ENCODE measurements around the gene SART3.
"Not testable (repeated sequence)": the region's sequence is repeated elsewhere in the genome, so short reads cannot be mapped to it uniquely, and the experiment has no call there.

SART3 gene

GRCh38 chr12:108599948-108600701 lies 39.2 kb upstream of the SART3 start:
- Mint-ChIP-seq H3K4me1 (no peaks in the 10 kb centered on the region), H3K27ac (no peak overlapping the region), H3K36me3 (no peaks in the 10 kb centered on the region), H3K4me3 (no peak overlapping the region), H3K9me3 (no peaks in the 10 kb centered on the region), H3K27me3 (no peaks in the 10 kb centered on the region)

DNA sequence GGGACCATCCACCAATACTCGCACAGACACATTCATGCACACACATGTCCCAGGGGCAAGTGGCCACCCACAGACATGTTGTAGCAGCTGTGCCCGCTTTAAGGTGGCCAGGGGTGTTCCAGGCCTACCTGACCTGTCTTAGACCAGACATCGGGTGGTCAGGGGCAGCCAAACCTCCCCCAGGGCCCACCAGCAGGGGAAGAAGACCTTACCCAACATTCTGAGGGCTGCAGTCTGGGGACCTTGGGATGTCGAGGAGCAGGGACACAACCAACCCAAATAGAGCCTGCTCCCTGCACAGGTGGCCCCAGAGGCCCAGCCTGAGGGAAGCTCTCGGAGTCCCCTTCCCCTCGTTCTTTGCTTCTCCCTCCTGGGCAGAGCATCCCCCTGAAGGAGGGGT lies 38.6 kb upstream of the SART3 start:
- Mint-ChIP-seq H3K27me3 (no peaks in the 10 kb centered on the region), H3K9me3 (no peaks in the 10 kb centered on the region), H3K36me3 (no peaks in the 10 kb centered on the region), H3K27ac (no peak overlapping the region), H3K4me1 (no peaks in the 10 kb centered on the region), H3K4me3 (no peak overlapping the region)

DNA sequence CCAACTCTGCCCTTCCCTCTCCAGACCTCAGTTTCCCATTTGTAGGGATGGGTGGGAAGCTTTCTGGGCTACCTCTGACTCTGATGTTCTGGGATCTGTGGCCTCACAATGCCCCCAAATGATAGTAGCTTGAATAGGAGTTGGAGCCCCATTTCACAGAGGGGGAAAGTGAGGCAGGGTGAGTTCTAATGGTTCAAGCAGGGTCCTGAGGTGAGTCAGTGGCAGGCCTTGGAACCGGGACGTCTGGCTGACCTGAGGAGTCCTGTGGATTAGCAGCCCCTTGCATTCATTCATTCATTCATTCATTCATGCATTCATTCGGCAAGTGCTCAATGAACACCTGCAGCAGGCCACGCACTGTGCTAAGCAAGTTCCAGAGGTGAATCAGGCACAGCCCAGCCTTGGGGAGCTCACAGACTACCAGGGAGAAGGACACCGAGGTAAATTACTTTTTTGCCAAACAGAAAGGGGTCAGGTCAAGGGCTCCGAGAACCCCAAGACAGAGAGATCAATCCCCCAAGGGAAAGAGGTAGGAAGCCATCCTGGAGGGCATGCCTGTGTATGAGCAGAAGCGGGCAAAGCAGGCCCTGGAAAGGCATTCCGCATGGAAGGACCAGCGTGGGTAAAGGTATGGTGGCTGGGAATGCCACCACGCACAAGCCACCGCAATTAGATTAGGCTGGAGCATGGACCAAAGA lies 37.7 kb upstream of the SART3 start:
- Mint-ChIP-seq H3K27ac (no peak overlapping the region), H3K4me3 (no peak overlapping the region), H3K4me1 (no peaks in the 10 kb centered on the region), H3K36me3 (no peaks in the 10 kb centered on the region), H3K27me3 (no peaks in the 10 kb centered on the region), H3K9me3 (no peaks in the 10 kb centered on the region)

DNA sequence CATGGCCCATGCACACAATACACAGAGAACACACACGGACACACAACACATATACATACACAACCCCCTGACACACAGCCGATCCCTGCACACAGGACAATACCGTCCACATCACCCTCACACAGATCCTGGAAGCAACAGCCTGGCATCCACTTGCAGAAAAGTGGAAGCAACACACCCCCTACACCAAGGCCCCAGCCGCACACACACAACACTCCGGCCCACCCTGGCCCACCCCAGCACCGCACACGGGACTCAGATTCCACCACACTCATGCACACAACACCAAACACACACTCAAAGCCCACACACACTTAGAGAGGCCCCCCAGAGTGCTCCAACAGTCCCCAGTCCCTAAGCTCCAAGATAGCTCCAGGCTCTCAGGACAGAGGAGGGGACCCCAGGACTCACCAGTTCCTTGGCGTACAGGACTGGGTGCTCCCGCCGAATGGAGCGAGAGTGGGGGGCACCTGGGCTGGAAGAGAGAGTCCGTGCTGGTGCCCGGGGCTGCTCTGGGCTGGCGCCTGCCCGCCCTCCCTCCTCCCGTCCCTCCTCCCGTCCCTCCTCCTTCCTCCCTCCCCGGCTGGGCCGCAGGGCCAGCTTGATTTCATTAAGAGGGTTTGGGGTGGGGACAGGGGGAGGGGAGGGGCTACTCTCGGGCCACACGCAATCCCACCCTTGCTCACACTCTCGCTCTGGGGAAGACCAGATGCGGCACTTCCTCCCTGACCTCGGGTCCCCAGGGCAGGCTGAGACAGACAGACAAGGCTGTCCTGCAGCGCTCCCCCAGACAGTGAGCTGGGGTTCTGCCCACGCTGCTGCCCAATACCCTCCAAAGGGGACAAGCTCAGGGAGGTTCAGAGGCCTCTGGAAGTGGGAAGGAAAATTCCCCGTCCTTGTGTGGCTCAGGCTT lies 36.8 kb upstream of the SART3 start, which contains the start of gene TMEM119:
Gene TMEM119 (minus strand): TSS at position 526 of the 913 bp plus-strand sequence. CDS start 5,701 bp downstream, outside the sequence.
- Mint-ChIP-seq H3K4me3 (no peak within 1 kb of the TSS), H3K27me3 (no peaks in the 10 kb centered on the region), H3K4me1 (no peaks in the 10 kb centered on the region), H3K27ac (no peak within 1 kb of the TSS), H3K9me3 (no peaks in the 10 kb centered on the region), H3K36me3 (no peaks in the 10 kb centered on the region)

DNA sequence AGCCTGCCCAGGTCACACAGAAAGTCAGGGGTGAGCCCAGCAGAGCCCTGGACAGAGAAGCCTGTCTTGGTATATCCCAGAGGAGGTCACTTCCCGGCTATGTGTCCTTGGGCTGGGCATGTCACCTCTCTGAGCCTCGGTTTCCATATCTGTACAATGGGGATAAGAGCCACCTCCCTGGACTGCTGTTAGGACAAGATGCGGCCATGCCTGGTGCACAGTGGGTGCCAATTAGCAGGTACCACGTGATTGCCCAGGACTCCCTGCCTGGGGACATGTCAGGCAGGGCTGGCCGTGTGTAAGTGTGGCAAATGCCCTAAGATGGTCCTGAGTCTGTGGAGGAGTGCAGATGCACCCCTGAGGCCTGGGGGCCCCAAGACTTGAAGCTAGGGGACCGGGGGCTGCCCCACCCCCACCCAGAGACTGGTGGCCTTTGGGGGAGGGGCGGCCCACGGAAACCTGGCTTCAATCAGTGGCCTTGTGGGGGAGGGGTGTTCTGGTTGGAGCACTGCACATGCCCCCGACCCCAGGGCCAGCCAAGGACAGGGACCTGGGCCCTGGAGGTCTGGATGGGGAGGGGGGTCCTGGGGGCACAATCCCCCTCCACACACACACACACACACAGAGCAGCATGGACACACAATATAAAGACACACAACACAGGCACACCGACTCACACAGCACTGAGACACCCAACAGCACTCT lies 36.0 kb upstream of the SART3 start:
- Mint-ChIP-seq H3K4me3 (no peak overlapping the region), H3K9me3 (no peaks in the 10 kb centered on the region), H3K36me3 (no peaks in the 10 kb centered on the region), H3K4me1 (no peaks in the 10 kb centered on the region), H3K27me3 (no peaks in the 10 kb centered on the region), H3K27ac (no peak overlapping the region)

DNA sequence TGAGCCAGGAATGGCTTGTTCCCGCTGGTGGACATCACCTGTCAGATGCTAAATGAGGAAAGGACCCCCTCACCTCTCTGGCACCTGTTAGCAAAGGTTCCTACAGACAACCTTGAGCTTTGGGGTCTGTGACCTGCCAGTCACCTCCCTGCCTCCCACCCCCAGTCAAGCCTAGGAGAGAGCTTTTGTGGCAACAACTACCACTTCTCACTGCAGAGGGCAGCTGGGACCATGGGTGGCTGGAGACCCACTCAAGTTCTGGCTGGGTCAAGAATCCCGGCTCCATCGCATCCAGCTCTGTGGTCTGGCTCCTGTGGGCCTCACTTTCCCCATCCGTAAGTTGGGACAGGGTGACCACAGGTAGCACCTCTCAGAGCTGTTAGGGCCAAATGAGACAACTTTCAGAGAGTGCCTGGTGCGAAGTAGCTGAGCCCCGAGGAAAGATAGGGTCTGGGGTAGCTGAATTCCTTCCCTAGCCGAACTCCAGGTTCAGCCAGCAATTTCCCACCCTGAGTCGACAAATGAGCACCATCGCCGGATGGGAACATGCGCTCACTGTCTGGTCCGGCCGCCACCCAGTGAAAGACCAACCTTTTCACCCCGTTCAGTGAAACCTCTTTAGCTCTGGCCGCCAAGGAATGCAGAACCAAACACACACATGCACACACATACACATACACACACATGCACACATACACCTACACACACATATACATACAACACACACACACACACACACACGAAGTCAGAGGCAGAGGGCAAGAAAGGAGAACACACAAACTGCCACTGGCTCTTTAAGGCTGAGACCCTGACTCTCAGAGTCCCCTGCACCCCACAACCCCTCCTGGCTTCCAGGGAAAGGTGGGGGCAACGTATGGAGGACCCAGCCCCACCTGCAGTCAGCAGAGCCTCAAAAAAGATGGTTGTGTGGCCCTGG lies 35.0 kb upstream of the SART3 start:
- H3K27me3 Mint-ChIP-seq = no peaks in the 10 kb centered on the region
- H3K9me3 Mint-ChIP-seq = no peaks in the 10 kb centered on the region
- no peaks in the 10 kb centered on the region for H3K4me1 Mint-ChIP-seq
- no peak overlapping the region for H3K4me3 Mint-ChIP-seq
- no peak overlapping the region for H3K27ac Mint-ChIP-seq
- no peaks in the 10 kb centered on the region for H3K36me3 Mint-ChIP-seq

- no peak overlapping the region for H3K4me3 Mint-ChIP-seq
- H3K27me3 Mint-ChIP-seq = no peaks in the 10 kb centered on the region
- no peaks in the 10 kb centered on the region for H3K36me3 Mint-ChIP-seq
- no peak overlapping the region for H3K27ac Mint-ChIP-seq
- no peaks in the 10 kb centered on the region for H3K9me3 Mint-ChIP-seq
- H3K4me1 Mint-ChIP-seq = no peaks in the 10 kb centered on the region
Measured at GRCh38 chr12:108594960-108595710, 34.2 kb upstream of the SART3 start.

DNA sequence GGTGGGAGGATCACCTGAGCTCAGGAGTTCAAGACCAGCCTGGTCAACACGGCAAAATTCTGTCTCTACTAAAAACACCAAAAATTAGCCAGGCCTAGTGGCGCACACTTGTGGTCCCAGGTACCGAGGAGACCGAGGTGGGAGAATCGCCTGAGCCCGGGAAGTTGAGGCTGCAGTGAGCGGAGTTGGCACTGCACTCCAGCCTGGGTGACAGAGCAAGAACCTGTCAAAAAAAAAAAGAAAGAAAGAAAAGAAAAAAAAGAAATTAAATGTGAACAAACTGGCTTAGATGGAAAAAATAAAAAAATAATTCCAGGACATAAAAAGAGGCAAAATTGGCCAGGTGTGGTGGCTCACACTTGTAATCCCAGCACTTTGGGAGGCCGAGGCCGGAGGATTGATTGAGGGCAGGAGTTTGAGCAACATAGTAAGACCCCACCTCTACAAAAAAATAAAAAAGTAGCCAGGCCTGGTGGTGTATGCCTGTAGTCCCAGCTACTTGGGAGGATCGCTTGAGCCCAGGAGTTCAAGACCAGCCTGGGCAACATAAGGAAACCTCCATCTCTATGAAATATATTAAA lies 33.4 kb upstream of the SART3 start:
- H3K36me3 Mint-ChIP-seq = no peaks in the 10 kb centered on the region
- H3K4me1 Mint-ChIP-seq = no peaks in the 10 kb centered on the region
- H3K9me3 Mint-ChIP-seq = no peaks in the 10 kb centered on the region
- no peak overlapping the region for H3K27ac Mint-ChIP-seq
- no peaks in the 10 kb centered on the region for H3K27me3 Mint-ChIP-seq
- no peak overlapping the region for H3K4me3 Mint-ChIP-seq

DNA sequence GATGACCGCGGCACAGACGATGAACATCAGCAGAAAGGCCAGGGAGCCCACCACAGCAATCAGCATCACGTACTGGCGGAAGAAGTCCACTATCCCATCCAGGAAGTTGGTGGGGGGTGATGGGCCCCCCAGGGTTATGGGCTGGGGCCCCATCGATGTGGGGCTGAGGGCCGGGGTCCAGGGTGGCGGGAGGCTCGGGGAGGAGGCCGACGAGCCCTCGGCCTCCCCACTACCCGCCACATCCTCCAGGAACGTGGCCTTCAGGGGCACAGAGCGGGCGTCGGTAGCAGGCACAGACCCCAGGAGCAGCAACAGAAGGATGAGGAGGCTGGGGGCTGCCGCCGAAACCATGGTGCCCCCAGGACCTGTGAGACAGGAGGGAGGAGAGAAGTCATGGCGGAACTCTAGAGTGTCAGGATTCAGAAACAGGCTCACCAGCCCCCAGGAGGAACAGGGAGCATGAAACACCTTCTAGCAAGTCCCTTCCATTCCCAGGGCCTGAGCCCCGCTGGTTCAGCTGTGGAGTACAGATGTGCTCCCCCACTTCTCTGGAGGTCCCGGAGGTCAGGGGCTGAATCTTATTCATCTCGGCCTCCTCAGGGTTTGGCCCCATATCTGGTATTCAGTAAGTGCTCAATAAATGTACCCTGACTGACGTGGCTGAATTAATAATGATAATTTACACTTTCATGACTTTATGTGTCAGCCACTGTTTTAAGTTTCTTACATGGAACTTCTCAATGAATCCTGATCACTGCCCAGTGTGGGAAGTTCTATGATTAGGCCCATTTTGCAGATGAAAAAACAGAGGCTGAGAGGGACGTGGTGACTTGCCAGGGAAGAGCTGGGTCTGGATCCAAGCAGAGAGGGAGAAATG lies 31.3 kb upstream of the SART3 start:
- Mint-ChIP-seq H3K4me3 (no peak overlapping the region), H3K36me3 (no peaks in the 10 kb centered on the region), H3K27me3 (no peaks in the 10 kb centered on the region)

GRCh38 chr12:108591267-108591980 lies 30.5 kb upstream of the SART3 start:
- H3K9me3 Mint-ChIP-seq = no peaks in the 10 kb centered on the region

More for the DNA sequence above, 31.3 kb upstream of the SART3 start:
- no peaks in the 10 kb centered on the region for H3K9me3 Mint-ChIP-seq
- H3K4me1 Mint-ChIP-seq = no peaks in the 10 kb centered on the region
- H3K27ac Mint-ChIP-seq = no peak overlapping the region

DNA sequence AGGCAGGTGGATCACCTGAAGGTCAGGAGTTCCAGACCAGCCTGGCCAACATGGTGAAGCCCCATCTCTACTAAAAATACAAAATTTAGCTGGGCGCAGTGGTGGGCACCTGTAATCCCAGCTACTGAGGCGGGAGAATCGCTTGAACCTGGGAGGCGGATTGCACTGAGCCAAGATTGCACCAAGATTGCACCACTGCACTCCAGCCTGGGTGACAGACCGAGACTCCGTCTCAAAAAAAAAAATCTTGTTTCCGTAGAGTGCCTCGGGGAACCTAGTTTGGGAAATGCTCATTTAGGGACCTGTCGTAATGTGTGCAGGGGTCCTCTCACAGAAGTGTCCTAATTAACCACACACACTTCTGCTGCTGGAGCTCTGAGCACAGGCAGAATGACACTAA lies 29.5 kb upstream of the SART3 start:
- H3K4me1 Mint-ChIP-seq, H3K27me3 Mint-ChIP-seq, H3K9me3 Mint-ChIP-seq: not testable (repeated sequence)

More at GRCh38 chr12:108591267-108591980, 30.5 kb upstream of the SART3 start:
- no peaks in the 10 kb centered on the region for H3K27me3 Mint-ChIP-seq
- H3K4me3 Mint-ChIP-seq = no peak overlapping the region
- no peaks in the 10 kb centered on the region for H3K4me1 Mint-ChIP-seq
- no peaks in the 10 kb centered on the region for H3K36me3 Mint-ChIP-seq
- no peak overlapping the region for H3K27ac Mint-ChIP-seq

GRCh38 chr12:108589840-108590229 lies 28.9 kb upstream of the SART3 start:
- Mint-ChIP-seq H3K27ac (no peak overlapping the region), H3K9me3 (no peaks in the 10 kb centered on the region), H3K4me1 (no peaks in the 10 kb centered on the region), H3K27me3 (no peaks in the 10 kb centered on the region), H3K36me3 (no peaks in the 10 kb centered on the region), H3K4me3 (no peak overlapping the region)

More for the DNA sequence above, 29.5 kb upstream of the SART3 start:
- not testable (repeated sequence) for H3K36me3 Mint-ChIP-seq, H3K4me3 Mint-ChIP-seq, H3K27ac Mint-ChIP-seq
